Activated T-cell treated with anti-CD3 and anti-CD28 coated beads for 48 hours (primary cell): Measurements from ENCODE around the gene KRR1.
A peak's percentile ranks its signal among the peaks of the same experiment; 100 is the strongest.

Source experiments
- DNase-seq: peaks from one replicate; pipeline ENCODE4 v3.0.0-alpha.2; 2020; ENCODE audit warnings: low read depth

The KRR1 gene

DNA sequence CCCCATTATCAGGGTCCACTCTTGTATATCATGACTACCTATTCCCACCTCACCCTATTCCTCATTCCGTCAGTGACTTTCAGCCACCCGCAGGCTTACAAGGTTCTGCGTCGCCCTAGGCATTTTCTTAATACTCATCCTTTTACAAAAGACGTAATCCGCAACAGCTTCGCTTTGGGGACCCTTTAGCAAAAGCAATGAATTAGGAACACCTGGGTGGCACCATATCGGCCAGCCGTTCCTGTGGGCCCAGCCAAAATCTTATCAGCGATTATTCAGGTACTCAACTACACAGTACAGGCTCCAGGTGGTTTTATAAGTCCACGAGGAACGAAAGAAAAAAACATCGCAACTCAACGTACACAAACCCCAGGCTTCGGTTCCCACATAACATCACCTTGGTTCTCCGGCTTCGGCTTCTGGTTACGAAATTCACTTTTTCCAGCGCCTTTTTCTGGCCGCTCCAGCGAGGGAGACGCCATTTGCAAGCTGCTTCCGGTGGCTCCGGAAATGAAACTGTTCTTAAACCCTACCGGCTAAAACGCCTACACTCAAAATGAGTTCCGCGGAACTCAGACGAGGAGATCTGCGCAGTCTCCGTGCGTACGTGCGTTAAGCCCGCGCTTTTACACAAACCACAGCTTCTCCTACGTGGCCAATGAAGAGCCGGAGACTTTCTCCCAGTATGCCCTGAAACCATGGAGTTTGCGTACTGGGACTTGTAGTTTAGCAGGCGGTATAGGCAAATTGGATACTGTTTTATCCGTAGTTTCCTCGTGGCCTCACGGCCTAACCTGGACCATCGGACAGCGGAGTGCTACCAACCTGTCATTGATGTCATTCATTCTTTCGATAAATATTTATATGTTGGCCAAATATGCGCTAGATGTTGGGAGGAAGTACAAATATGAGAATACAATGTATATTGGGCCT lies at the start of gene KRR1:
Gene KRR1, minus strand, starts transcription at position 494 of the 933 bp plus-strand sequence. Its CDS starts 12 bp downstream, at position 482.
- DNase-seq, result peak; percentile 79

DNA sequence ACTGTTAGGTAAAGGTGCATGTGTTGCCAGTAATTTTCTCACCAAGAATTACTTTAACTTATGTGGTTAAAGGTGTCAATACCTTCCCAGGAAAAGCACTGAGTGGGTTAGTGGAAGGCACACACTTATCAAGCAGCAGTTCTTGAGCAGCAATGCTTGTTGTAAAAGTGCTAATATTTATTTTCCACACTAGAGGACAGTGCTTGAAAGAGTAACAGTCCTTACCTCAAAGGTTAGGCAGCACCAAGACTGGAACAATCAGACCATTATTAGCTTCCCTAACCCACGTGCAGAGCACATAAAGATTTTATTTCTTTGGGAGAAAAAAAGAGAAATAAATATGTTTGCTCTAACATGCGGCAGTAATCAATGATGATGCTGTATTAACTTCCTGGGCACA lies 48.8 kb upstream of the KRR1 start:
- no peak for DNase-seq

DNA sequence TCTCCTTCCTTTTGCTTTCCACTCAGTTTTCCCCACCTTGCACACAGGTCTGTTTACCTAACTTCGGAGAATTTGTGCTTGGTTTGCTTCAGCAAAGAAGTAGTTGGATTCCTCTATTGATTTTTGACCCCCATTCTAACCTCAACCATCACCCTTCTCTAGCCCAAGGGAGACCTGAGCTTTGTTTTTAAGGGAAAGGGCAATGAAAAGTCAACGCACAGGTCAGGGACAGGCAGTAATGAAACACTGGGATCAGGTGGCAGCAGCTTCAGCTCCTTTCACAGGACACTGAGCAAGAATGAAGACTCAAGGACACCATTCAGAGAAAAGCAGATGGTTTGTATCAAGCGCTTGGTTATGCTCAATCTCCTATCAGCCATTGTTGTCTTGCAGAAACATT lies 46.9 kb upstream of the KRR1 start:
- no peak for DNase-seq

DNA sequence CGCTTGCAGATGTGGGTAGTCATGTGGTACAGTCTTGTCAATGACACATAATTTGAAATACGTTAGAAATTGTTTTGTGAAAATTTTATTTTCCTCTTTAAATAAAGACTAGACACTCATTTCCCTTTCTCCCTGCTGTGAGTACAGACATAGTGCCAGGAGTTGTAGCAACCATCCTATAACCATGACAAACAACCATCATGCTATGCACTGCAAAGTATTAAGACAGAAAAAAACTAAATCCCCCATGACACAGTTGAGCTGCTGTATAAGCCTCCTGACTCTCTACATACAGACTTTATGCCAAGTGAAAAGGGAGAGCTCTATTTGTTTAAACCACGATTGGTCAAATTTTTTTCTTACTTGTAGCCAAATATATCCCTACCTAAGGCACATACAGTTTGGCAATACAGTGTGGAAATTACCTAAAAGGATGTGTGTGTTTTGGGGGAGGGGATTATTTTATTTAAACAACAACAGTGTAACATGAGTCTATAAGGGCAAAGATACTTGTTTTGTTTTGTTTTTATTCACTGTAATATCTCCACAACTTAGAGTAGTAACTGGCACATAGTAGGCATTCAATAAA lies 45.0 kb upstream of the KRR1 start:
- DNase-seq, result no peak

- no peak for DNase-seq
Observed at GRCh38 chr12:75554556-75554880, 43.1 kb upstream of the KRR1 start.

- DNase-seq, result no peak
Observed at GRCh38 chr12:75553836-75554555, 42.6 kb upstream of the KRR1 start.

DNA sequence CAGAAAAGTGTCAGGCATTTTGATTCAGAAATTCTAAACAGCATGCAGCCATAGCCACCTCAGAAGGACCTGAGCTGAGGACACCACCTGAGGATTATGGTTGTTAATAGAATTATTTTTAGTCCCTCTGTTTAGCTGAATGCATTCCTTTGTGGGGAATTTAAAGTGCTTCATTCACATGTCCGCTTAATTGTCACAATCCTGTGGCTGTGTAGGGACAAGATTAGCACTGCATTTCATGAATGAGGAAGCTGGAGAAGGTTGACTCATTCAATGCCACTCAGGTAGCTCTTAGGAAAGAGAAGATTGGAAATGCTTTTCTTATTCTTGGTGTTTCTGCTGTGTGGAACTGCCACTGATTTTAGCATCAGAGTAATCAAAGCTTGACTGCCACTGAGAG lies 42.0 kb upstream of the KRR1 start:
- no peak for DNase-seq

DNA sequence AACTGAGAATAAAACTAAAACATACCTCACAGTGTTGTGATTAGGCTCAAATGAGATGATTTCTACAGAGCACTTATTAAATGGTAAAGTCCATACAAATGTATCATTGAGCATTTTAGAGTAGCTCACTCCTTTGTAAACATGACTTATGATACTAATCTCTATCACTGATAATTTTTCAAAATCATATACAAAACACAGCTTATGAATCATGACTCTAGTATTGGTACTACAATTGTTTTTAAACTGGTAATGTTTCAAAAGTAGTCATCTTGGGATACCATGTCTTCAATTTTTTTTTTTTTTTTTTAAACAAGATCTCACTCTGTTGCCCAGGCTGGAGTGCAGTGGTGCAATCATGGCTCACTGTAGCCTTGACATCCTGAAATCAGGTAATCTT lies 40.1 kb upstream of the KRR1 start:
- no peak for DNase-seq

DNA sequence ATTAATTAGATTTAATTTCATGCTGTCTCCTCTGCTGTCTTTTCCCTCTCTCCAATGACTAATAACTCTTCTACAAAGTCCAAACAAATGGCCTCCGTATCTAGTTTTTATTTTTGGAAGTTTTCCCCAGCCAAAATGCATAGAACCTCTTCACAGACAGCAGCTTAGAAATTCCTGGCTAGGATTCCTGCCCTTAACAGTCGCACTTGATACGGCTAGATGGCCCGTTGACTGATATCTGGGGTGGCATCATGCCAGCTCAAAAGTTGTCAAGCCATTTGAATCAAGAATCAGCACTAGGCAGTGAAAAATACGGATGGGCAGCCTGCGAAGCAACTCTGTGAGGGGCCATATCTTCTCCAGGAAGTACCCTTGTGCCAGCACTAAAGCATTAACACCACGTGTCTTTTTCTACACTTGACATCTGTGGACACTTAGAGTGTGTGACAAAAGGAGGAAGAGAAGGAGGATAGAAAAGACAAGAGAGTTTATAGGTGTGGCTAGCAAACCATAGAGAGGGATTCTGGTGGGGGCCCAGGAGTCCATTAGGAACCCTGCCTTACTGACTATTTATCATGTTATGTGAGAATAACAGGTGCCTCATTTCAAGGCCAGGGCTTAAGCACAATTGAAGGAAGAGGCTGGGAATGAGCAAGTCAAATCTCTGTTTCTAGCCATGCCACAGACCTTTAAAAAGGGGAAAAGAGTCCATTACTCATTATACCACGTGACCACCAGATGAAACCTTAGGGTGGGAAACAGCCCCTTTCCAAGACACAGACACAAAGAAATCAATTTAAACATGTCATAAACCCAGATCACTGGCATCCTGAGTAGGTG lies 39.2 kb upstream of the KRR1 start:
- no peak for DNase-seq

DNA sequence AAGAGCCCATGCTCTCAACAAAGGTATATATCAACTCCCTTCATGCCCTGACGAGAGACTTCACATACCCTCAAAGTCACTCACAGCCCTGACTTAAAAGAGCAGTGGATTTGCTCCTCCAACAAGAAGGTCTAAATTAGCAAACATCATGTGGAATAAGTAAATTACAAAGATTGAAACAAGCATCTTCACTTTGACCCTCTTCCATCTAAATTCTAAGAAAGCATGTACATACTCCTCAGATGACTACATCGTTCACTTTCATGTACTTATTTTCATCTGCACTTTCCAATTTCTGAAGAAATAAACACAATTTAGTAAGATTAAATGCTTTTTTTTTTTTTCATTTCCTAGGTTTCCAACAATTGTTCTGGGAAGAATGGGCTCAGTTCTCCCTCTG lies 38.6 kb upstream of the KRR1 start:
- DNase-seq, result no peak

DNA sequence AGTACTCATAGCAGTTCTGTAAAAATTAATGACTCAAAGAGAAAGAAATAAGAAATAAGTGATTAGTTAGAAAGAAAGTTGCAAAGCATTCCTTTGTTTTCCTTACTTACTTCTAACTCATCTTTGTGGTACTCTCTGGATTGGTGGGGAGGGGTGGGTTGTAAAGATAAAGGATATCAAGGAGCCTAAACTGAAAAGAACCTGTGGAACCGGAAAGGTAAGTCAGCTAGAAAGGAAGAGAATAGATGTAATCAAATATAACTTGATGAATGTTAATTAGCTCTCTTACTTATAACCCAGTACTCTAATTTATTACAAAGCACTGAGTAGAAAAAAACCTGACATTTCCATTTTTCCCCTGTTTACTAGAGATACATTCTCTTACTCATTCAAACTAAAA lies 37.5 kb upstream of the KRR1 start:
- no peak for DNase-seq

GRCh38 chr12:75545636-75546035 lies 34.2 kb upstream of the KRR1 start:
- no peak for DNase-seq

DNA sequence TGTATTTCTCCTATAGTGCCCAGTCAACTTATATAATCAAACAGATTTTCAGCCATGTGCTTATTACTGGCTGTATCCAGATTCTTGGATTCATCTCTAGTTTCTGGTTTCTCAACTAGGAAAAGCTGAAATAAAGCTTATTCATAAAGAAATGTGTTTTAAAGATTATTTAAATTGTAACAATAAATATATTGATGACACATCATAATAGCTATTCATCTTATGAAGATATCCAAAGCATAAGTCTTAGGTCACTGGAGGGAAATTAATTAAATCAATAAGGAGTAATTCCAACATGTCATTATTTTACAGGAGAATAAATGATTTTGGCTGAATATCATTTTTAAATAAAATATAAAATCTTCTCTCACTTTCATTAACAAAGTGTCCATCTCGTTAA lies 32.1 kb upstream of the KRR1 start:
- no peak for DNase-seq

- DNase-seq, result no peak
Observed at GRCh38 chr12:75542942-75543341, 31.5 kb upstream of the KRR1 start.

DNA sequence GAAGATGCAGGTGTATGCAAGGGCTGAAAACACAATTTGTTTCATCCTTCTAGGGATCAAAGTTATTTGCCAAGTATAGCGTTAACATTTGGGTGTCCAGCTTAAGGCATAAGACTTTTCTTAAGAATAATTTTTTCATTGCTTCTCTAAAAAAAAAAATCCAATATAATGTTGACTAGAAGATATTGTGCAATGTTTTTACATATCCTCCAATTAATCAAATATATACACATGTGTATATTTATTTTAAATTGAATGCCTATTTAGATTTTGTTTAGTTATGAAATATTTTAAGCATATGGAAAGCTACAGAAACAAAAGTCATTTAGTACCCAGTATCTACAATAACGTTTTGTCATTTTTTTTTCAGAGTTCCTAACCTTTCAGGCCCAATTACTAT lies 28.5 kb upstream of the KRR1 start:
- no peak for DNase-seq

GRCh38 chr12:75533239-75533638 lies 21.8 kb upstream of the KRR1 start:
- no peak for DNase-seq

GRCh38 chr12:75529826-75530225 lies 18.4 kb upstream of the KRR1 start:
- DNase-seq, result no peak

- no peak for DNase-seq
Observed at GRCh38 chr12:75529316-75529715, 17.9 kb upstream of the KRR1 start.

GRCh38 chr12:75528692-75529091 lies 17.3 kb upstream of the KRR1 start:
- no peak for DNase-seq

DNA sequence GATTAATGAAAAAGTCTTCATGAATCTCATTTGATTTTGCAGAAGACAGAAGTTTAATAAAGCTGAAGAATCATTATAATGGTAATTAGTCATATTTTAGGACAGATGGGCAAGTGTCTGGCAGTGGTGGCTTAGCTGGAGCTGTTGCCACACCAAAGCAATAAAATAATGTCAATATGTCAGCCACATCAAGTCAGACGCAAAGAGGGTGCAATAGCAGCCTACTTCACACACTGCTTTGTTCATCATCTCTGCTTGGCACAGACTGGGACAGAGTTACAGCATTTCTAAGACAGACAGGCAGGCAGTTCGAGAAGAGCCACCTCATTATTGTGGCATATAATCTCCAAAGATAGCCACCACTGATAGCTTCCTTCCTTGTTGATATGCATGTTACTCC lies 16.9 kb upstream of the KRR1 start:
- DNase-seq, result no peak

GRCh38 chr12:75526655-75527511 lies 15.5 kb upstream of the KRR1 start:
- no peak for DNase-seq
